Measurements from ENCODE around the gene SNX25. TPM values are rescaled to one million over a fixed set of nuclear protein-coding genes. Genes with fewer than 3 reads are reported as not detected.
"Not testable (repeated sequence)": the region's sequence is repeated elsewhere in the genome, so short reads cannot be mapped to it uniquely, and the experiment has no call there.

Gene SNX25
- total RNA-seq, 1 experiment from 2014 or later, result 50.5 TPM

GRCh38 chr4:185255868-185256267 lies 46.5 kb downstream of the SNX25 start:
- no peaks in the 10 kb centered on the region for H4K20me1 ChIP-seq (ENCODE audit: insufficient read depth, low read depth, low read length)
- peaks cover 88% of the 10 kb centered on the region for H3K79me2 ChIP-seq (ENCODE audit: low read length)
- H3K4me3 ChIP-seq (ENCODE audit: low read length), result peak overlapping the region; percentile 59
- no peaks in the 10 kb centered on the region for H3K36me3 ChIP-seq (ENCODE audit: insufficient read depth, low read length)
- peaks cover 88% of the 10 kb centered on the region for H3K4me1 ChIP-seq (ENCODE audit: low read length)
- no peaks in the 10 kb centered on the region for H3K9me3 ChIP-seq (ENCODE audit: low read length)
- peak overlapping the region; percentile 81 for H3K27ac ChIP-seq (ENCODE audit: low read length)
- no peaks in the 10 kb centered on the region for H3K9me2 ChIP-seq (replicated peaks; ENCODE audit: insufficient read depth, low read length)
- no peak overlapping the region for H2AFZ ChIP-seq (ENCODE audit: low read length)
- H3K9ac ChIP-seq (ENCODE audit: low read length), result peak overlapping the region; percentile 48
- no peaks in the 10 kb centered on the region for H3K27me3 ChIP-seq (ENCODE audit: low read length)
- DNase-seq, result no peak
- peak overlapping the region; percentile 86 for H3K4me2 ChIP-seq (ENCODE audit: low read depth, low read length, poor library complexity, severe bottlenecking)

DNA sequence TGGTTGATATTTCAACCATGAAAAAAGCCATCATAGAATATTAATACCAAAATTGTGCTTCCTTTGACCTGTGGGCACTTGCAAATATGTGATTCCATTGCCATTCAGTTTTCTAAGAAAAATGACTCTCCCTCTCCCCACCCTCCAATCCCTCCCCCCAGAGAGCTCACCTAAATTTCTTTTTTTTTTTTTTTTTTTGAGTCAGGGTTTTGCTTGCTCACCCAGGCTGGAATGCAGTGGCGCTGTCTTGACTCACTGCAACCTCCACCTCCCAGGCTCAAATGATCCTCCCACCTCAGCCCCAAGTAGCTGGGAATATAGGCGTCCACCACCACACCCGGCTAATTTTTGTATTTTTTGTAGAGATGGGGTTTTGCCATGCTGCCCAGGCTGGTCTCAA lies 47.0 kb downstream of the SNX25 start:
- H3K4me1 ChIP-seq (ENCODE audit: low read length), result peaks cover 86% of the 10 kb centered on the region
- H3K79me2 ChIP-seq (ENCODE audit: low read length), result peaks cover 88% of the 10 kb centered on the region
- no peaks in the 10 kb centered on the region for H3K36me3 ChIP-seq (ENCODE audit: insufficient read depth, low read length)
- H3K27me3 ChIP-seq (ENCODE audit: low read length), result no peaks in the 10 kb centered on the region
- H2AFZ ChIP-seq (ENCODE audit: low read length), result no peak overlapping the region
- H4K20me1 ChIP-seq (ENCODE audit: insufficient read depth, low read depth, low read length), result no peaks in the 10 kb centered on the region
- peak overlapping the region; percentile 48; the same call in 1 of the 2 replicates for H3K9ac ChIP-seq (ENCODE audit: low read length)
- peak overlapping the region; percentile 81 for H3K27ac ChIP-seq (ENCODE audit: low read length)
- no peaks in the 10 kb centered on the region for H3K9me3 ChIP-seq (ENCODE audit: low read length)
- peak overlapping the region; percentile 59 for H3K4me3 ChIP-seq (ENCODE audit: low read length)
- H3K9me2 ChIP-seq (replicated peaks; ENCODE audit: insufficient read depth, low read length), result no peaks in the 10 kb centered on the region
- H3K4me2 ChIP-seq (ENCODE audit: low read depth, low read length, poor library complexity, severe bottlenecking), result peak overlapping the region; percentile 86
- no peak for DNase-seq

- Histone ChIP-seq H4K20me1 (ENCODE audit: insufficient read depth, low read depth, low read length) (no peaks in the 10 kb centered on the region), H3K27ac (ENCODE audit: low read length) (peak overlapping the region; percentile 81), H2AFZ (ENCODE audit: low read length) (no peak overlapping the region), H3K9me3 (ENCODE audit: low read length) (no peaks in the 10 kb centered on the region), H3K79me2 (ENCODE audit: low read length) (peaks cover 88% of the 10 kb centered on the region), H3K4me2 (ENCODE audit: low read depth, low read length, poor library complexity, severe bottlenecking) (peak overlapping the region; percentile 86), H3K27me3 (ENCODE audit: low read length) (no peaks in the 10 kb centered on the region), H3K9me2 (replicated peaks; ENCODE audit: insufficient read depth, low read length) (no peaks in the 10 kb centered on the region), H3K36me3 (ENCODE audit: insufficient read depth, low read length) (no peaks in the 10 kb centered on the region), H3K9ac (ENCODE audit: low read length) (no peak overlapping the region), H3K4me3 (ENCODE audit: low read length) (no peak overlapping the region), H3K4me1 (ENCODE audit: low read length) (peaks cover 86% of the 10 kb centered on the region)
- no peak for DNase-seq
Observed at GRCh38 chr4:185257086-185257485, 47.7 kb downstream of the SNX25 start.

GRCh38 chr4:185257694-185258093 lies 48.3 kb downstream of the SNX25 start:
- H3K79me2 ChIP-seq (ENCODE audit: low read length), result peaks cover 89% of the 10 kb centered on the region
- peaks cover 86% of the 10 kb centered on the region for H3K4me1 ChIP-seq (ENCODE audit: low read length)
- H4K20me1 ChIP-seq (ENCODE audit: insufficient read depth, low read depth, low read length), result no peaks in the 10 kb centered on the region
- no peak overlapping the region for H3K4me3 ChIP-seq (ENCODE audit: low read length)
- peak overlapping the region; percentile 81 for H3K27ac ChIP-seq (ENCODE audit: low read length)
- H3K27me3 ChIP-seq (ENCODE audit: low read length), result no peaks in the 10 kb centered on the region
- H3K9ac ChIP-seq (ENCODE audit: low read length), result no peak overlapping the region
- H3K4me2 ChIP-seq (ENCODE audit: low read depth, low read length, poor library complexity, severe bottlenecking), result no peak overlapping the region
- H3K9me3 ChIP-seq (ENCODE audit: low read length), result no peaks in the 10 kb centered on the region
- DNase-seq, result no peak
- no peaks in the 10 kb centered on the region for H3K36me3 ChIP-seq (ENCODE audit: insufficient read depth, low read length)
- no peak overlapping the region for H2AFZ ChIP-seq (ENCODE audit: low read length)
- H3K9me2 ChIP-seq (replicated peaks; ENCODE audit: insufficient read depth, low read length), result no peaks in the 10 kb centered on the region

DNA sequence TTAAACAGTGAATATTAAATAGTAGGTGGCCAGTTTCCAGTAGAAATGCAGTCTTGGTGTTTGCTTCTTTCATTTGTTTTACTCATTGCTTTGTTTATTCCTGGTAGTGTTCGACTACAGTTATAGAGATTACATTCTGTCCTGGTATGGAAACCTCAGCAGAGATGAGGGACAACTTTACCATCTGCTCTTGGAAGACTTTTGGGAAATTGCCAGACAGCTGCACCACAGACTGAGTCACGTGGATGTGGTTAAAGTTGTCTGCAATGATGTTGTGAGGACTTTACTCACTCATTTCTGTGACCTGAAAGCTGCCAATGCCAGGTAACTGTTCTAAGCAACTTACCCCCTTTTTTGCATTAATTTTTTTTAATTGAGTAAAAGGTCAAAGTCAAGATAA lies 49.3 kb downstream of the SNX25 start:
- H3K79me2 ChIP-seq (ENCODE audit: low read length), result peaks cover 88% of the 10 kb centered on the region

GRCh38 chr4:185259719-185260118 lies 50.3 kb downstream of the SNX25 start:
- Histone ChIP-seq H3K9me3 (ENCODE audit: low read length) (no peaks in the 10 kb centered on the region), H3K9ac (ENCODE audit: low read length) (no peak overlapping the region), H3K4me3 (ENCODE audit: low read length) (no peak overlapping the region), H2AFZ (ENCODE audit: low read length) (no peak overlapping the region), H3K4me1 (ENCODE audit: low read length) (peaks cover 92% of the 10 kb centered on the region), H4K20me1 (ENCODE audit: insufficient read depth, low read depth, low read length) (no peaks in the 10 kb centered on the region), H3K27ac (ENCODE audit: low read length) (0 out of 2 replicates have a peak overlapping the region, but pooled peaks have one; percentile 81), H3K27me3 (ENCODE audit: low read length) (no peaks in the 10 kb centered on the region), H3K36me3 (ENCODE audit: insufficient read depth, low read length) (peaks cover 7% of the 10 kb centered on the region; the same call in 1 of the 2 replicates), H3K9me2 (replicated peaks; ENCODE audit: insufficient read depth, low read length) (no peaks in the 10 kb centered on the region), H3K4me2 (ENCODE audit: low read depth, low read length, poor library complexity, severe bottlenecking) (no peak overlapping the region), H3K79me2 (ENCODE audit: low read length) (peaks cover 86% of the 10 kb centered on the region)
- no peak for DNase-seq

More for the DNA sequence above, 49.3 kb downstream of the SNX25 start:
- H3K36me3 ChIP-seq (ENCODE audit: insufficient read depth, low read length); DNase-seq; H3K27me3 ChIP-seq (ENCODE audit: low read length); H3K9me2 ChIP-seq (replicated peaks; ENCODE audit: insufficient read depth, low read length); H4K20me1 ChIP-seq (ENCODE audit: insufficient read depth, low read depth, low read length); H3K9ac ChIP-seq (ENCODE audit: low read length); H3K9me3 ChIP-seq (ENCODE audit: low read length); H2AFZ ChIP-seq (ENCODE audit: low read length); H3K4me3 ChIP-seq (ENCODE audit: low read length): not testable (repeated sequence)
- H3K4me2 ChIP-seq (ENCODE audit: low read depth, low read length, poor library complexity, severe bottlenecking), result peak overlapping the region; percentile 23
- H3K27ac ChIP-seq (ENCODE audit: low read length), result peak overlapping the region; percentile 81
- peaks cover 92% of the 10 kb centered on the region for H3K4me1 ChIP-seq (ENCODE audit: low read length)

DNA sequence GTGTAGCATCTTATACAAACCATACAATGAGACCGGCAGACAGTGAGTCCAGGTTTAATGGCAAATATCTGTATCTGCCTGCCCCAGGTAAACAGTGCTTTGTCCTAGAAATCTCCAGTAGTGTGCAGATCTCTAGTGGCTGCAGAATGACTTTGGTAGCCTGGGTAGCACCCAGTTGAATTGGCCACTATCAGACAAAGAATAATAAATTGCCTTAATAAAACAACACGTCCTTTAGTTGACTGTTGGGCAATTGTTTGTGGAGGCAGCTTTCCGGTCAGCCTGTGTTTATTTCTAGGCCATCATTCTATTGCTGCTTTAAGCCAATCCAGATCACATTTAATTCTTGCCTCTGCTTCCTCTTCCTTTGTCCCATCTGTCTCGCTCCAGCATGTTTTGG lies 52.5 kb downstream of the SNX25 start:
- Histone ChIP-seq H3K9me2 (replicated peaks; ENCODE audit: insufficient read depth, low read length) (no peaks in the 10 kb centered on the region), H3K36me3 (ENCODE audit: insufficient read depth, low read length) (peaks cover 9% of the 10 kb centered on the region; the same call in 1 of the 2 replicates), H3K9me3 (ENCODE audit: low read length) (no peaks in the 10 kb centered on the region), H3K4me2 (ENCODE audit: low read depth, low read length, poor library complexity, severe bottlenecking) (no peak overlapping the region), H3K79me2 (ENCODE audit: low read length) (peaks cover 77% of the 10 kb centered on the region), H3K4me3 (ENCODE audit: low read length) (no peak overlapping the region), H3K27ac (ENCODE audit: low read length) (peak overlapping the region; percentile 30), H3K27me3 (ENCODE audit: low read length) (no peaks in the 10 kb centered on the region), H2AFZ (ENCODE audit: low read length) (no peak overlapping the region), H3K9ac (ENCODE audit: low read length) (no peak overlapping the region), H3K4me1 (ENCODE audit: low read length) (peaks cover 88% of the 10 kb centered on the region), H4K20me1 (ENCODE audit: insufficient read depth, low read depth, low read length) (no peaks in the 10 kb centered on the region)
- DNase-seq, result no peak

- Histone ChIP-seq H3K36me3 (ENCODE audit: insufficient read depth, low read length) (peaks cover 18% of the 10 kb centered on the region; the same call in 1 of the 2 replicates), H3K4me3 (ENCODE audit: low read length) (no peak overlapping the region), H3K27me3 (ENCODE audit: low read length) (no peaks in the 10 kb centered on the region), H3K9me3 (ENCODE audit: low read length) (no peaks in the 10 kb centered on the region), H3K4me2 (ENCODE audit: low read depth, low read length, poor library complexity, severe bottlenecking) (peak overlapping the region; percentile 6), H3K9me2 (replicated peaks; ENCODE audit: insufficient read depth, low read length) (no peaks in the 10 kb centered on the region), H3K27ac (ENCODE audit: low read length) (peak overlapping the region; percentile 77), H3K4me1 (ENCODE audit: low read length) (peaks cover 74% of the 10 kb centered on the region), H3K79me2 (ENCODE audit: low read length) (peaks cover 75% of the 10 kb centered on the region), H2AFZ (ENCODE audit: low read length) (no peak overlapping the region), H4K20me1 (ENCODE audit: insufficient read depth, low read depth, low read length) (no peaks in the 10 kb centered on the region), H3K9ac (ENCODE audit: low read length) (no peak overlapping the region)
- DNase-seq, result no peak
Observed at GRCh38 chr4:185263419-185263818, 54.0 kb downstream of the SNX25 start.

Measured in Karpas-422 (cell line).